Left lung (tissue), 10 donors: Measurements from ENCODE around the gene SEPTIN2. TPM values are rescaled to one million over a fixed set of nuclear protein-coding genes. Genes with fewer than 3 reads are reported as not detected.
"Not testable (repeated sequence)": the region's sequence is repeated elsewhere in the genome, so short reads cannot be mapped to it uniquely, and the experiment has no call there.

Experiments used
- ATAC-seq: fragments of 200-7000 bp; cut with Tn5 transposase; one replicate; pipeline ENCODE4 v1.9.1; 2020; ENCODE audit warnings: moderate library complexity
- DNase-seq, 4 donors: peaks; one replicate each; pipeline ENCODE4 v3.0.0-alpha.2; 2013 to 2020
- H3K27ac ChIP-seq, 2 donors: fragments of 200-600 bp; sonication (generic) in 1 of 2; one replicate each; pipeline versions ENCODE4 v1.5.0 to v1.8.0; 2020 to 2021
- H3K27me3 ChIP-seq, 2 donors: fragments of 200-600 bp; sonication (generic) in 1 of 2; one replicate each; pipeline versions ENCODE4 v1.5.0 to v1.8.0; 2020 to 2021
- H3K36me3 ChIP-seq, 2 donors: fragments of 200-600 bp; sonication (generic) in 1 of 2; one replicate each; pipeline versions ENCODE4 v1.5.0 to v1.8.0; 2020 to 2021
- H3K4me1 ChIP-seq, 2 donors: fragments of 200-600 bp; one replicate each; pipeline ENCODE4 v1.8.0; 2021
- H3K4me3 ChIP-seq, 2 donors: fragments of 200-600 bp; sonication (generic) in 1 of 2; one replicate each; pipeline versions ENCODE4 v1.5.0 to v1.8.0; 2020 to 2021; ENCODE audit warnings: mild to moderate bottlenecking in 1 of 2
- H3K9me3 ChIP-seq, 2 donors: fragments of 200-600 bp; sonication (generic) in 1 of 2; one replicate each; pipeline versions ENCODE4 v1.5.0 to v1.8.0; 2020 to 2021
- intact Hi-C, 2 donors: fragments of 100-400 bp; cut with DNase I; formaldehyde crosslinking; loops; one replicate each; pipeline versions ENCODE4 v1.11.2 to v1.14.2; 2022
- polyA plus RNA-seq, 6 donors: library from polyadenylated mRNA; unstranded; fragments of 120-200 nt; gene quantifications; one replicate each; pipeline ENCODE4 v1.2.1, GENCODE V29; 2013; ENCODE audit not compliant: insufficient read length in 6 of 6
- total RNA-seq, 2 donors: library from RNA; stranded (reverse); fragmentation: NEBNext Ultra II Directional; extraction: Animal tissue kit (Norgen Biotek cat#: 25700); gene quantifications; one replicate each; pipeline ENCODE4 v1.2.1, GENCODE V29; 2021
- TF ChIP-seq, protein P1 (sequence below), 2 donors: fragments of 200-600 bp; sonication (generic) in 1 of 2; IDR thresholded peaks; one replicate each; pipeline versions ENCODE4 v1.5.0 to v1.8.0; 2021; ENCODE audit warnings: antibody characterized with exemption in 2 of 2
- donor health status: DM: no; HTN: yes; CAD: no.
- donor health status: DM: no; HTN: no; CAD: no.

Gene SEPTIN2
- total and polyA plus RNA-seq, 8 donors = 320 to 593 (median 541) TPM

GRCh38 chr2:241375300-241375699 lies 59.6 kb downstream of the SEPTIN2 start:
- intact Hi-C loops = no loop called here
- H3K4me3 ChIP-seq = no peak overlapping the region
- no peak overlapping the region for H3K27ac ChIP-seq
- peaks cover 0 to 15% of the 10 kb centered on the region in 2 donors for H3K36me3 ChIP-seq
- TF ChIP-seq, protein P1, sequence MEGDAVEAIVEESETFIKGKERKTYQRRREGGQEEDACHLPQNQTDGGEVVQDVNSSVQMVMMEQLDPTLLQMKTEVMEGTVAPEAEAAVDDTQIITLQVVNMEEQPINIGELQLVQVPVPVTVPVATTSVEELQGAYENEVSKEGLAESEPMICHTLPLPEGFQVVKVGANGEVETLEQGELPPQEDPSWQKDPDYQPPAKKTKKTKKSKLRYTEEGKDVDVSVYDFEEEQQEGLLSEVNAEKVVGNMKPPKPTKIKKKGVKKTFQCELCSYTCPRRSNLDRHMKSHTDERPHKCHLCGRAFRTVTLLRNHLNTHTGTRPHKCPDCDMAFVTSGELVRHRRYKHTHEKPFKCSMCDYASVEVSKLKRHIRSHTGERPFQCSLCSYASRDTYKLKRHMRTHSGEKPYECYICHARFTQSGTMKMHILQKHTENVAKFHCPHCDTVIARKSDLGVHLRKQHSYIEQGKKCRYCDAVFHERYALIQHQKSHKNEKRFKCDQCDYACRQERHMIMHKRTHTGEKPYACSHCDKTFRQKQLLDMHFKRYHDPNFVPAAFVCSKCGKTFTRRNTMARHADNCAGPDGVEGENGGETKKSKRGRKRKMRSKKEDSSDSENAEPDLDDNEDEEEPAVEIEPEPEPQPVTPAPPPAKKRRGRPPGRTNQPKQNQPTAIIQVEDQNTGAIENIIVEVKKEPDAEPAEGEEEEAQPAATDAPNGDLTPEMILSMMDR (IDR thresholded peaks at IDR 0.05) = no peak
- peaks cover 0 to 9% of the 10 kb centered on the region in 2 donors for H3K4me1 ChIP-seq
- DNase-seq (no peak), ATAC-seq (no peak)
- H3K9me3 ChIP-seq = no peaks in the 10 kb centered on the region
- H3K27me3 ChIP-seq = no peaks in the 10 kb centered on the region

- H3K27ac ChIP-seq = no peak overlapping the region
- peaks cover 0 to 15% of the 10 kb centered on the region in 2 donors for H3K36me3 ChIP-seq
- DNase-seq (no peak), ATAC-seq (no peak)
- H3K4me1 ChIP-seq = peaks cover 0 to 9% of the 10 kb centered on the region in 2 donors
- intact Hi-C loops = no loop called here
- no peaks in the 10 kb centered on the region for H3K9me3 ChIP-seq
- TF ChIP-seq, protein P1 (IDR thresholded peaks at IDR 0.05) = no peak
- no peak overlapping the region for H3K4me3 ChIP-seq
- H3K27me3 ChIP-seq = no peaks in the 10 kb centered on the region
These were observed 61.1 kb downstream of the SEPTIN2 start for GRCh38 chr2:241376808-241377207.

- Histone ChIP-seq H3K27ac (no peak overlapping the region), H3K36me3 (peaks cover 0 to 21% of the 10 kb centered on the region in 2 donors), H3K9me3 (no peaks in the 10 kb centered on the region), H3K4me3 (no peak overlapping the region), H3K27me3 (no peaks in the 10 kb centered on the region), H3K4me1 (peaks cover 0 to 9% of the 10 kb centered on the region in 2 donors)
- ATAC-seq = no peak
- TF ChIP-seq, protein P1 (IDR thresholded peaks at IDR 0.05) = no peak
- DNase-seq = no peak
- intact Hi-C loops = no loop called here
These were observed 63.1 kb downstream of the SEPTIN2 start for GRCh38 chr2:241378816-241379215.

- intact Hi-C loops = no loop called here
- Histone ChIP-seq H3K27me3 (no peaks in the 10 kb centered on the region), H3K27ac (peak overlapping the region in 1 of 2 donors; percentile 24), H3K4me3 (no peak overlapping the region), H3K9me3 (no peaks in the 10 kb centered on the region), H3K36me3 (peaks cover 0 to 13% of the 10 kb centered on the region in 2 donors), H3K4me1 (peaks cover 0 to 2% of the 10 kb centered on the region in 2 donors)
- DNase-seq (peak in 2 of 4 donors; percentile 41 to 46), ATAC-seq (no peak)
- TF ChIP-seq, protein P1 (IDR thresholded peaks at IDR 0.05) = no peak
These were observed 64.1 kb downstream of the SEPTIN2 start for GRCh38 chr2:241379481-241380480.

- Histone ChIP-seq H3K9me3 (no peaks in the 10 kb centered on the region), H3K27ac (no peak overlapping the region), H3K4me1 (no peaks in the 10 kb centered on the region), H3K36me3 (peaks cover 0 to 7% of the 10 kb centered on the region in 2 donors), H3K27me3 (no peaks in the 10 kb centered on the region), H3K4me3 (no peak overlapping the region)
- intact Hi-C loops = no loop called here
- TF ChIP-seq, protein P1 (IDR thresholded peaks at IDR 0.05) = no peak
- DNase-seq = no peak
- ATAC-seq = no peak
These were observed 66.1 kb downstream of the SEPTIN2 start for GRCh38 chr2:241381872-241382271.

DNA sequence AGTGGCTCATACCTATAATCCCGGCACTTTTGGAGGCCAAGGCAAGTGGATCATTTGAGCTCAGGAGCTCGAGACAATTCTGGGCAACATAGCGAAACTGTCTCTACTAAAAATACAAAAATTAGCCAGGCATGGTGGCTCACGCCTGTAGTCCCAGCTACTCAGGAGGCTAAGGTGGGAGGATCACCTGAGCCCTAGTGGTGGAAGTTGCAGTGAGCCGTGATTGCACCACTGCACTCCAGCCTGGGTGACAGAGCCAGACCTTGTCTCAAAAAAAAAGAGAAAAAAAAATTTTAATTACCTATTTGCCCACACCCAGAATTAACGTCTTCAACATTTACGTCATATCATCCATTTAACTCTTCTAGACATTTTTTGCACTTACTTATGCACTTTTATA lies 69.7 kb downstream of the SEPTIN2 start:
- H3K36me3 ChIP-seq, intact Hi-C loops, H3K27me3 ChIP-seq, H3K4me1 ChIP-seq, ATAC-seq, H3K27ac ChIP-seq, DNase-seq, H3K9me3 ChIP-seq, H3K4me3 ChIP-seq: not testable (repeated sequence)
